ENCODE measurements around the gene GALNT11.
"Not testable (repeated sequence)": the region's sequence is repeated elsewhere in the genome, so short reads cannot be mapped to it uniquely, and the experiment has no call there.

GALNT11 gene

GRCh38 chr7:152025937-152026890 lies 740 bp downstream of the GALNT11 start:
- in situ Hi-C loops (cut with MboI; ENCODE audit: low pct_unique_long_range_greater_than_20kb, low sequenced_read_pairs), result no loop called here
- no peak for DNase-seq

GRCh38 chr7:152027491-152028365 lies 2.3 kb downstream of the GALNT11 start:
- in situ Hi-C loops (cut with MboI; ENCODE audit: low pct_unique_long_range_greater_than_20kb, low sequenced_read_pairs); DNase-seq: not testable (repeated sequence)

GRCh38 chr7:152030059-152030458 lies 4.6 kb downstream of the GALNT11 start:
- peak; percentile 47 for DNase-seq
- in situ Hi-C loops (cut with MboI; ENCODE audit: low pct_unique_long_range_greater_than_20kb, low sequenced_read_pairs), result not testable (repeated sequence)

GRCh38 chr7:152030639-152031038 lies 5.2 kb downstream of the GALNT11 start:
- in situ Hi-C loops (cut with MboI; ENCODE audit: low pct_unique_long_range_greater_than_20kb, low sequenced_read_pairs); DNase-seq: not testable (repeated sequence)

GRCh38 chr7:152035817-152036216 lies 10.3 kb downstream of the GALNT11 start:
- in situ Hi-C loops (cut with MboI; ENCODE audit: low pct_unique_long_range_greater_than_20kb, low sequenced_read_pairs), result no loop called here
- no peak for DNase-seq

- in situ Hi-C loops (cut with MboI; ENCODE audit: low pct_unique_long_range_greater_than_20kb, low sequenced_read_pairs); DNase-seq: not testable (repeated sequence)
These were observed 12.9 kb downstream of the GALNT11 start for GRCh38 chr7:152038410-152038809.

- in situ Hi-C loops (cut with MboI; ENCODE audit: low pct_unique_long_range_greater_than_20kb, low sequenced_read_pairs); DNase-seq: not testable (repeated sequence)
These were observed 17.6 kb downstream of the GALNT11 start for GRCh38 chr7:152043086-152043485.

GRCh38 chr7:152044909-152045308 lies 19.4 kb downstream of the GALNT11 start:
- in situ Hi-C loops (cut with MboI; ENCODE audit: low pct_unique_long_range_greater_than_20kb, low sequenced_read_pairs); DNase-seq: not testable (repeated sequence)

- no peak for DNase-seq
- in situ Hi-C loops (cut with MboI; ENCODE audit: low pct_unique_long_range_greater_than_20kb, low sequenced_read_pairs), result no loop called here
These were observed 21.1 kb downstream of the GALNT11 start for GRCh38 chr7:152046531-152046930.

- no peak for DNase-seq
- in situ Hi-C loops (cut with MboI; ENCODE audit: low pct_unique_long_range_greater_than_20kb, low sequenced_read_pairs), result no loop called here
These were observed 22.6 kb downstream of the GALNT11 start for GRCh38 chr7:152048051-152048450.

GRCh38 chr7:152050547-152050971 lies 25.1 kb downstream of the GALNT11 start:
- DNase-seq, result no peak
- in situ Hi-C loops (cut with MboI; ENCODE audit: low pct_unique_long_range_greater_than_20kb, low sequenced_read_pairs), result no loop called here

- no peak for DNase-seq
- in situ Hi-C loops (cut with MboI; ENCODE audit: low pct_unique_long_range_greater_than_20kb, low sequenced_read_pairs), result no loop called here
These were observed 26.5 kb downstream of the GALNT11 start for GRCh38 chr7:152051968-152052367.

- no peak for DNase-seq
- in situ Hi-C loops (cut with MboI; ENCODE audit: low pct_unique_long_range_greater_than_20kb, low sequenced_read_pairs), result no loop called here
These were observed 27.3 kb downstream of the GALNT11 start for GRCh38 chr7:152052771-152053170.

- in situ Hi-C loops (cut with MboI; ENCODE audit: low pct_unique_long_range_greater_than_20kb, low sequenced_read_pairs), result no loop called here
- no peak for DNase-seq
These were observed 29.1 kb downstream of the GALNT11 start for GRCh38 chr7:152054367-152055230.

GRCh38 chr7:152056621-152057274 lies 31.3 kb downstream of the GALNT11 start:
- in situ Hi-C loops (cut with MboI; ENCODE audit: low pct_unique_long_range_greater_than_20kb, low sequenced_read_pairs), result no loop called here
- DNase-seq, result no peak

- no peak for DNase-seq
- in situ Hi-C loops (cut with MboI; ENCODE audit: low pct_unique_long_range_greater_than_20kb, low sequenced_read_pairs), result no loop called here
These were observed 33.8 kb downstream of the GALNT11 start for GRCh38 chr7:152059311-152059710.

- not testable (repeated sequence) for DNase-seq
These were observed 35.6 kb downstream of the GALNT11 start for GRCh38 chr7:152061086-152061485.

GRCh38 chr7:152063192-152063591 lies 37.7 kb downstream of the GALNT11 start:
- DNase-seq; in situ Hi-C loops (cut with MboI; ENCODE audit: low pct_unique_long_range_greater_than_20kb, low sequenced_read_pairs): not testable (repeated sequence)

More at GRCh38 chr7:152061086-152061485, 35.6 kb downstream of the GALNT11 start:
- in situ Hi-C loops (cut with MboI; ENCODE audit: low pct_unique_long_range_greater_than_20kb, low sequenced_read_pairs), result not testable (repeated sequence)
